Fibroblast of skin of scalp (primary cell): ENCODE results near the gene BAIAP2.

Experiments
- DNase-seq: peaks from one replicate; pipeline ENCODE4 v3.0.0-alpha.2; 2013

BAIAP2 gene

GRCh38 chr17:81114351-81115093 is 79.6 kb downstream of the BAIAP2 start:
- no peak for DNase-seq

GRCh38 chr17:81115219-81115618 is 80.3 kb downstream of the BAIAP2 start:
- DNase-seq = no peak

- DNase-seq = no peak
Observed at GRCh38 chr17:81115749-81116464, 81.0 kb downstream of the BAIAP2 start.

GRCh38 chr17:81116704-81117103 is 81.8 kb downstream of the BAIAP2 start:
- DNase-seq = no peak

- DNase-seq = no peak
Observed at GRCh38 chr17:81117672-81118198, 82.8 kb downstream of the BAIAP2 start.

- DNase-seq = no peak
Observed at GRCh38 chr17:81118308-81119221, 83.6 kb downstream of the BAIAP2 start.

GRCh38 chr17:81119223-81120148 is 84.5 kb downstream of the BAIAP2 start:
- peak; percentile 90 for DNase-seq

- DNase-seq = no peak
Observed at GRCh38 chr17:81120149-81120484, 85.2 kb downstream of the BAIAP2 start.

- no peak for DNase-seq
Observed at GRCh38 chr17:81120695-81121621, 86.0 kb downstream of the BAIAP2 start.

- DNase-seq = no peak
Observed at GRCh38 chr17:81121841-81122733, 87.1 kb downstream of the BAIAP2 start.

GRCh38 chr17:81123052-81124048 is 88.4 kb downstream of the BAIAP2 start:
- DNase-seq = no peak

GRCh38 chr17:81124377-81124776 is 89.4 kb downstream of the BAIAP2 start:
- DNase-seq = no peak

- no peak for DNase-seq
Observed at GRCh38 chr17:81125573-81126081, 90.7 kb downstream of the BAIAP2 start.

GRCh38 chr17:81126281-81127132 is 91.6 kb downstream of the BAIAP2 start:
- DNase-seq = no peak

GRCh38 chr17:81127133-81127455 is 92.1 kb downstream of the BAIAP2 start:
- DNase-seq = no peak

- no peak for DNase-seq
Observed at GRCh38 chr17:81127526-81128177, 92.7 kb downstream of the BAIAP2 start.

GRCh38 chr17:81128338-81128737 is 93.4 kb downstream of the BAIAP2 start:
- DNase-seq = no peak
